ENCODE data around the gene AATK.

DNA sequence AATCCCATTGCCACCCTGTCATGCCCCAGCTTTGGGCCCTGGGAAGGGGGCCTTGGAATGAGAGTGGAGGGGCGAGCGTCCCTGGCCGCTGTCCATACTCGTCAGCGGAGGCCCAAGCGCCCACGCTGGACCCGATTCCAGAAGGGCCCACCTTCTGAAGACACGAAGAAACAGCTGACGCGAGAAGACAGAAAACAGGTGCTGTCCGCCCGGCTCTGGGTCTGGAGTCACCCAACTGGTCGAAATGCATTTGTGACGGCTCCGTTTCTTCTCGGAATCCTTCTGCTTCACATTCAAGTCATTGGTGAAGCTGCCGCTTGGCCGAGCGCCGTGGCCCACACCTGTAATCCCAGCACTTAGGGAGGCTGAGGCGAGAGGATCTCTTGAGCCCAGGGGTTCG is 53.6 kb downstream of the AATK start:
- TF ChIP-seq CEBPG (CRISPR knock-in tag; IDR thresholded peaks at IDR 0.05) = no peak
- no peak for TF ChIP-seq YY1 (IDR thresholded peaks at IDR 0.05; ENCODE audit: insufficient read depth, insufficient replicate concordance, low read depth, low read length)
- no peak for TF ChIP-seq POLR2AphosphoS5 (IDR thresholded peaks at IDR 0.05; ENCODE audit: low read depth, low read length)
- TF ChIP-seq, protein P1, sequence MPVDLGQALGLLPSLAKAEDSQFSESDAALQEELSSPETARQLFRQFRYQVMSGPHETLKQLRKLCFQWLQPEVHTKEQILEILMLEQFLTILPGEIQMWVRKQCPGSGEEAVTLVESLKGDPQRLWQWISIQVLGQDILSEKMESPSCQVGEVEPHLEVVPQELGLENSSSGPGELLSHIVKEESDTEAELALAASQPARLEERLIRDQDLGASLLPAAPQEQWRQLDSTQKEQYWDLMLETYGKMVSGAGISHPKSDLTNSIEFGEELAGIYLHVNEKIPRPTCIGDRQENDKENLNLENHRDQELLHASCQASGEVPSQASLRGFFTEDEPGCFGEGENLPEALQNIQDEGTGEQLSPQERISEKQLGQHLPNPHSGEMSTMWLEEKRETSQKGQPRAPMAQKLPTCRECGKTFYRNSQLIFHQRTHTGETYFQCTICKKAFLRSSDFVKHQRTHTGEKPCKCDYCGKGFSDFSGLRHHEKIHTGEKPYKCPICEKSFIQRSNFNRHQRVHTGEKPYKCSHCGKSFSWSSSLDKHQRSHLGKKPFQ (CRISPR knock-in tag; IDR thresholded peaks at IDR 0.05; ENCODE audit: insufficient replicate concordance) = no peak
- TF ChIP-seq ETV6 (CRISPR knock-in tag; conservative IDR thresholded peaks at IDR 0.05) = no peak
- no peak for TF ChIP-seq TCF7L2 (IDR thresholded peaks at IDR 0.05; ENCODE audit: low read depth, low read length)
- TF ChIP-seq KLF13 (CRISPR knock-in tag; IDR thresholded peaks at IDR 0.05) = no peak
- no peak for TF ChIP-seq HDAC2 (CRISPR knock-in tag; IDR thresholded peaks at IDR 0.05)
- no peak for TF ChIP-seq AGO2 (optimal IDR thresholded peaks at IDR 0.05; ENCODE audit: low read depth, low read length)
- TF ChIP-seq, protein P2, sequence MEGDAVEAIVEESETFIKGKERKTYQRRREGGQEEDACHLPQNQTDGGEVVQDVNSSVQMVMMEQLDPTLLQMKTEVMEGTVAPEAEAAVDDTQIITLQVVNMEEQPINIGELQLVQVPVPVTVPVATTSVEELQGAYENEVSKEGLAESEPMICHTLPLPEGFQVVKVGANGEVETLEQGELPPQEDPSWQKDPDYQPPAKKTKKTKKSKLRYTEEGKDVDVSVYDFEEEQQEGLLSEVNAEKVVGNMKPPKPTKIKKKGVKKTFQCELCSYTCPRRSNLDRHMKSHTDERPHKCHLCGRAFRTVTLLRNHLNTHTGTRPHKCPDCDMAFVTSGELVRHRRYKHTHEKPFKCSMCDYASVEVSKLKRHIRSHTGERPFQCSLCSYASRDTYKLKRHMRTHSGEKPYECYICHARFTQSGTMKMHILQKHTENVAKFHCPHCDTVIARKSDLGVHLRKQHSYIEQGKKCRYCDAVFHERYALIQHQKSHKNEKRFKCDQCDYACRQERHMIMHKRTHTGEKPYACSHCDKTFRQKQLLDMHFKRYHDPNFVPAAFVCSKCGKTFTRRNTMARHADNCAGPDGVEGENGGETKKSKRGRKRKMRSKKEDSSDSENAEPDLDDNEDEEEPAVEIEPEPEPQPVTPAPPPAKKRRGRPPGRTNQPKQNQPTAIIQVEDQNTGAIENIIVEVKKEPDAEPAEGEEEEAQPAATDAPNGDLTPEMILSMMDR (CRISPR knock-in tag; IDR thresholded peaks at IDR 0.05) = no peak
- no peak for TF ChIP-seq POLR2AphosphoS2 (IDR thresholded peaks at IDR 0.05; ENCODE audit: low read depth, low read length)
- no peak for TF ChIP-seq DR1 (CRISPR knock-in tag; IDR thresholded peaks at IDR 0.05)
- no peak for TF ChIP-seq NFE2L2 (IDR thresholded peaks at IDR 0.05; ENCODE audit: low read length)

All from HepG2 (cell line).